ENCODE data around the gene EHMT1. TPM values are rescaled to one million over a fixed set of nuclear protein-coding genes. Genes with fewer than 3 reads are reported as not detected.

The EHMT1 gene
- polyA plus RNA-seq, 1 of the 3 experiments (the other 2 are of a cell fraction): 39.5 TPM

DNA sequence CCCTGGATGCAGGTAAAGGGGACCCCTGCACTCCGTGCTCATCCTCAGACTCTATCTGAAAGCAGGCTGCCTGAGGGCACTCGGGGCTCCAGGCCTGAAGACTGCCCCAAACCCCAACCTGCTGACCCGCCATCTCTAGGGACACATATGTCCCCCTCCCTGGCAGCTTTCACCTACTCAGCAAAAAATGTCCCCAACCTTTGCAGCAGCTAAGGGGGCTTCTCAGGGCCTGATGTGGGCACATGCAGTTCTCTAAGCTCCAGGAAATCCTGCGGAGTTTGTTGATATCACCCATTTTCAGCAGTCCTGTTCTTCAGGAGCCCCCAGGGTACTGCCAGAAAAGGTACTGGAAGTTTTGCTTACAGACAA, 37.9 kb upstream of the EHMT1 start:
- Histone ChIP-seq H3F3A (replicated peaks; ENCODE audit: insufficient read depth) (peaks cover 3% of the 10 kb centered on the region), H2AFZ (ENCODE audit: low read depth) (no peak overlapping the region), H3K9ac (no peak overlapping the region), H3K4me1 (ENCODE audit: control insufficient read depth in 1 of 2, insufficient read depth in 2 of 2, low read depth in 1 of 2, low read length in 1 of 2) (peaks cover 6 to 14% of the 10 kb centered on the region in 2 experiments; a peak in 3 of 4 replicates), H3K4me2 (no peak overlapping the region), H4K20me1 (ENCODE audit: insufficient read depth) (0 out of 2 replicates have a peak, but pooled peaks cover 5% of the 10 kb centered on the region), H3K27me3 (ENCODE audit: insufficient read depth) (no peaks in the 10 kb centered on the region), H3K9me2 (no peaks in the 10 kb centered on the region), H3K79me2 (ENCODE audit: insufficient read depth) (peaks cover 27% of the 10 kb centered on the region), H3K9me3 (no peaks in the 10 kb centered on the region), H3K27ac (ENCODE audit: low read depth in 2 of 2, low read length in 1 of 2) (no peak overlapping the region), H3K4me3 (ENCODE audit: low read depth in 2 of 2, low read length in 1 of 2) (no peak overlapping the region), H3K36me3 (replicated peaks in 1 of 2; ENCODE audit: control insufficient read depth in 1 of 2, insufficient read depth in 2 of 2, low read length in 1 of 2) (peaks cover 9 to 50% of the 10 kb centered on the region in 2 experiments)
- 100% methylated on average over 1 of the region's 4 CpGs for WGBS (ENCODE audit: low lambda C conversion rate)
- TF ChIP-seq JUND (IDR thresholded peaks at IDR 0.05) (no peak), FOSL2 (IDR thresholded peaks at IDR 0.05; ENCODE audit: borderline replicate concordance, low read depth) (no peak), RCOR1 (IDR thresholded peaks at IDR 0.05; ENCODE audit: low read length) (no peak), NFIC (IDR thresholded peaks at IDR 0.05; ENCODE audit: borderline replicate concordance) (no peak), SIN3A (IDR thresholded peaks at IDR 0.05; ENCODE audit: borderline replicate concordance, low read depth, low read length) (no peak), POLR2AphosphoS5 (IDR thresholded peaks at IDR 0.05; ENCODE audit: low read depth, low read length) (no peak), NRF1 (IDR thresholded peaks at IDR 0.05; ENCODE audit: low read depth, low read length) (no peak), MEF2A (IDR thresholded peaks at IDR 0.05; ENCODE audit: borderline replicate concordance, low read depth) (no peak)
- no peak for DNase-seq
- CTCF ChIA-PET: interaction anchor here (1.1 to 4.0 kb wide), 2 partner anchors 11 to 22 kb away, joined by 3 to 27 read pairs; partner anchors contain the start of gene ZMYND19
- POLR2A ChIA-PET: interaction anchor here (0.7 kb wide), 1 partner anchor 11 kb away, joined by 8 read pairs; no protein-coding TSS in a partner anchor

DNA sequence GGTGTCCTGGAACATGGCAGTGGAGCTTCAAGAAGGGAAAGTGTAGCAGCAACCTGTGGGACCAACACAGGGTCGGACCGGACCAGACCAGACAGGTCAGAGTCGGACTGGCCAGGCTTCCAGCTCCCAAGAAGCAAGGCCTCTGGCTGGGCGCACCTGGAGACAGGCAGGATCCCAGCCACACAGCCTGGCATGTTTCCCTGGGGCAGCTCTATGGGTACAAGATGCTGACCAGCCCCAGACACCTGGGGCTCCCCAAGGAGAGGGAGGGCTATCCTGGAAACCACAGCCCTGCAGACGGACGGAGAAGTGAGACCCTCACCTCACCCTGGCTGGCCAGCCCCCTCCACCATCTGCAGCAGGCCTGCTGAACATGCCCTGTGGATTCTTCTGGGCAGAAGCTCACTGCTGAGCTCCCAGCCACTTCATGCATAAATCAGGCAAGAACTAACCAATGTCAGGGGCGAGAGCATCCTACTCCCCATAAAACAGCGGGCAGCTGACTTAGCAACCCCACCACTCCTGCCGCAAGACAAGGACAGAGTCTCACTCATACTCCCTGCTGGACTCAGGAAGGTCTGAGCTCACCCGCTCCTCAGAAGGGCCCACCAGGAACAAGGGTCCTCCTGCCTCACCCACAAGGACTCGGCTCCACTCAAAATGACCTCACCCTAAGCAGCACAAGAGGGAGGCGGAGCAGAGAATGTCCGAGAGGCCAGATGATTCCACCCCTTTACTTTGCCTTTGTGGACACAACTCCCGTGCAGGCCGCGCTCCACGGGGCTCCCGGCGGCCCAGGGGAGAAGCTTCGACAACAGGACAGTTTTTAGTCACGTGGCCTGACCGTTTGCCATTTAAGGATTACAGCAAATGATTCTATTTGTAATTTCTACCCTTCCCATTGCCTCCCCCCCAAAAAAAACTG, 37.2 kb upstream of the EHMT1 start:
- Histone ChIP-seq H3F3A (replicated peaks; ENCODE audit: insufficient read depth) (peaks cover 3% of the 10 kb centered on the region), H3K27ac (ENCODE audit: low read depth in 2 of 2, low read length in 1 of 2) (no peak overlapping the region), H3K36me3 (replicated peaks in 1 of 2; ENCODE audit: control insufficient read depth in 1 of 2, insufficient read depth in 2 of 2, low read length in 1 of 2) (peaks cover 6 to 52% of the 10 kb centered on the region in 2 experiments), H3K79me2 (ENCODE audit: insufficient read depth) (peaks cover 20% of the 10 kb centered on the region), H3K9me3 (no peaks in the 10 kb centered on the region), H3K4me1 (ENCODE audit: control insufficient read depth in 1 of 2, insufficient read depth in 2 of 2, low read depth in 1 of 2, low read length in 1 of 2) (peaks cover 6 to 14% of the 10 kb centered on the region in 2 experiments; a peak in 3 of 4 replicates), H3K9me2 (no peaks in the 10 kb centered on the region), H3K27me3 (ENCODE audit: insufficient read depth) (no peaks in the 10 kb centered on the region), H3K4me2 (no peak overlapping the region), H3K4me3 (ENCODE audit: low read depth in 2 of 2, low read length in 1 of 2) (no peak overlapping the region), H3K9ac (no peak overlapping the region), H4K20me1 (ENCODE audit: insufficient read depth) (no peaks in the 10 kb centered on the region), H2AFZ (ENCODE audit: low read depth) (no peak overlapping the region)
- ChIA-PET POLR2A (interaction anchor here (0.7 kb wide), 1 partner anchor 10 kb away, joined by 8 read pairs; no protein-coding TSS in a partner anchor), CTCF (interaction anchor here (1.0 to 4.0 kb wide), 6 partner anchors 10 to 295 kb away, joined by 3 to 27 read pairs (median 4); partner anchors contain the start of gene ZMYND19)
- no peak for TF ChIP-seq EZH2phosphoT487 (IDR thresholded peaks at IDR 0.05; ENCODE audit: borderline replicate concordance, low read depth)
- TF ChIP-seq USF1 (IDR thresholded peaks at IDR 0.05; ENCODE audit: borderline replicate concordance, low read depth): no peak
- TF ChIP-seq, protein P1, sequence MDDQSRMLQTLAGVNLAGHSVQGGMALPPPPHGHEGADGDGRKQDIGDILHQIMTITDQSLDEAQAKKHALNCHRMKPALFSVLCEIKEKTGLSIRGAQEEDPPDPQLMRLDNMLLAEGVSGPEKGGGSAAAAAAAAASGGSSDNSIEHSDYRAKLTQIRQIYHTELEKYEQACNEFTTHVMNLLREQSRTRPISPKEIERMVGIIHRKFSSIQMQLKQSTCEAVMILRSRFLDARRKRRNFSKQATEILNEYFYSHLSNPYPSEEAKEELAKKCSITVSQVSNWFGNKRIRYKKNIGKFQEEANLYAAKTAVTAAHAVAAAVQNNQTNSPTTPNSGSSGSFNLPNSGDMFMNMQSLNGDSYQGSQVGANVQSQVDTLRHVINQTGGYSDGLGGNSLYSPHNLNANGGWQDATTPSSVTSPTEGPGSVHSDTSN (IDR thresholded peaks at IDR 0.05): no peak
- TF ChIP-seq NRF1 (IDR thresholded peaks at IDR 0.05; ENCODE audit: low read depth, low read length): no peak
- no peak for TF ChIP-seq GABPA (IDR thresholded peaks at IDR 0.05; ENCODE audit: low read depth)
- TF ChIP-seq CHD2 (IDR thresholded peaks at IDR 0.05; ENCODE audit: low read length, partially characterized antibody): no peak
- TF ChIP-seq, protein P2, sequence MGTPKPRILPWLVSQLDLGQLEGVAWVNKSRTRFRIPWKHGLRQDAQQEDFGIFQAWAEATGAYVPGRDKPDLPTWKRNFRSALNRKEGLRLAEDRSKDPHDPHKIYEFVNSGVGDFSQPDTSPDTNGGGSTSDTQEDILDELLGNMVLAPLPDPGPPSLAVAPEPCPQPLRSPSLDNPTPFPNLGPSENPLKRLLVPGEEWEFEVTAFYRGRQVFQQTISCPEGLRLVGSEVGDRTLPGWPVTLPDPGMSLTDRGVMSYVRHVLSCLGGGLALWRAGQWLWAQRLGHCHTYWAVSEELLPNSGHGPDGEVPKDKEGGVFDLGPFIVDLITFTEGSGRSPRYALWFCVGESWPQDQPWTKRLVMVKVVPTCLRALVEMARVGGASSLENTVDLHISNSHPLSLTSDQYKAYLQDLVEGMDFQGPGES (IDR thresholded peaks at IDR 0.05; ENCODE audit: low read depth, low read length): no peak
- no peak for TF ChIP-seq RCOR1 (IDR thresholded peaks at IDR 0.05; ENCODE audit: low read length)
- TF ChIP-seq EP300 (IDR thresholded peaks at IDR 0.05; ENCODE audit: borderline replicate concordance in 1 of 2, low read depth in 1 of 2, low read length in 1 of 2): no peak
- no peak for TF ChIP-seq FOXJ3 (CRISPR knock-in tag; IDR thresholded peaks at IDR 0.05)
- no peak for DNase-seq
- 95% methylated on average over 17 of the region's 22 CpGs for WGBS (ENCODE audit: low lambda C conversion rate)
